Measurements from ENCODE around the gene PLA2G2E. TPM values are rescaled to one million over a fixed set of nuclear protein-coding genes. Genes with fewer than 3 reads are reported as not detected.

PLA2G2E gene
- total RNA-seq (2022; extraction: Qiagen RNA extraction): not detected in 5 replicates

GRCh38 chr1:19923137-19923952 lies at the start of gene PLA2G2E:
PLA2G2E (minus strand) TSS chr1:19923617; CDS start chr1:19923559, 58 bp downstream.

GRCh38 chr1:19882111-19883071 lies 41.0 kb downstream of the PLA2G2E start, which contains the start of gene OTUD3:
OTUD3 (plus strand) TSS chr1:19882395; CDS start chr1:19882514, 119 bp downstream.

Other genes starting within 250 kb of the PLA2G2E start
- 5.4 to 7.5 TPM (median 6.1 TPM) in 5 replicates for gene TMCO4, start 123.7 kb downstream of the PLA2G2E start, total RNA-seq (2022; extraction: Qiagen RNA extraction)
- gene RNF186, start 108.3 kb downstream of the PLA2G2E start, total RNA-seq (2022; extraction: Qiagen RNA extraction): not detected in 5 replicates
- gene OTUD3, start 41.2 kb downstream of the PLA2G2E start, total RNA-seq (2022; extraction: Qiagen RNA extraction): 2.4 to 3.1 TPM (median 2.4 TPM) in 5 replicates
- gene PLA2G2A, start 56.0 kb upstream of the PLA2G2E start, total RNA-seq (2022; extraction: Qiagen RNA extraction): not detected in 5 replicates
- not detected in 5 replicates for gene PLA2G5, start 146.6 kb upstream of the PLA2G2E start, total RNA-seq (2022; extraction: Qiagen RNA extraction)
- gene PLA2G2D, start 195.9 kb upstream of the PLA2G2E start, total RNA-seq (2022; extraction: Qiagen RNA extraction): 0.03 TPM in 1 of 5 replicates, not detected in the others
- gene PLA2G2F, start 215.7 kb upstream of the PLA2G2E start, total RNA-seq (2022; extraction: Qiagen RNA extraction): not detected in 5 replicates